ENCODE results near the gene ATAT1.

GRCh38 chr6:30691208-30691847 is 64.7 kb downstream of the ATAT1 start:
- TF ChIP-seq GATA3 (IDR thresholded peaks at IDR 0.05; ENCODE audit: low read depth, low read length) (no peak), GATA2 (IDR thresholded peaks at IDR 0.05; ENCODE audit: low read depth, low read length) (no peak)

All from SH-SY5Y (cell line).